H1 (cell line): ENCODE results near the gene RASL11B. TPM values are rescaled to one million over a fixed set of nuclear protein-coding genes. Genes with fewer than 3 reads are reported as not detected.

ENCODE experiments used
- CTCF ChIA-PET: fragments of 300-600 bp; sonication (Branson Sonifier 250); formaldehyde crosslinking; loops from one replicate; lab custom pipeline; 2021; ENCODE audit not compliant: partially characterized antibody; lab: Charles Lee
- POLR2A ChIA-PET: fragments of 300-600 bp; sonication (Branson Sonifier 250); formaldehyde crosslinking; loops from one replicate; lab custom pipeline; 2021; ENCODE audit warnings: inconsistent platforms; ENCODE audit not compliant: partially characterized antibody; lab: Charles Lee
- DNase-seq, 2 experiments: peaks; one replicate each; pipeline versions ENCODE4 v3.0.0 to v3.0.0-alpha.2; 2010 to 2022; ENCODE audit warnings: low spot score in 2 of 2, low read depth in 1 of 2, mixed read lengths in 1 of 2
- FAIRE-seq: peaks from 2 replicates; lab custom pipeline; 2011; peaks lifted over from hg19 to GRCh38; lab: Jason Lieb, UNC
- H2AFZ ChIP-seq: 2 replicates; pipeline ENCODE4 v1.8.1; 2012; ENCODE audit warnings: low read length, inconsistent platforms
- H2AK5ac ChIP-seq: 2 replicates; pipeline ENCODE4 v1.6.1; 2013; ENCODE audit warnings: low read depth, low read length
- H2BK120ac ChIP-seq: replicated peaks from 2 replicates; pipeline ENCODE3; 2013; ENCODE audit warnings: low read depth, low read length, inconsistent platforms
- H2BK12ac ChIP-seq: 2 replicates; pipeline ENCODE4 v1.6.1; 2013; ENCODE audit warnings: low read depth, low read length
- H2BK15ac ChIP-seq: 2 replicates; pipeline ENCODE4 v1.6.1; 2013; ENCODE audit warnings: low read length
- H2BK20ac ChIP-seq: 2 replicates; pipeline ENCODE4 v1.6.1; 2013; ENCODE audit warnings: low read length
- H2BK5ac ChIP-seq: 2 replicates; pipeline ENCODE4 v1.6.1; 2013; ENCODE audit warnings: low read depth, low read length
- H3K14ac ChIP-seq: 2 replicates; pipeline ENCODE4 v1.6.1; 2013; ENCODE audit warnings: inconsistent platforms; ENCODE audit not compliant: insufficient read length
- H3K18ac ChIP-seq: 2 replicates; pipeline ENCODE4 v1.6.1; 2013; ENCODE audit warnings: low read length; ENCODE audit errors: extremely low read depth
- H3K23ac ChIP-seq: 2 replicates; pipeline ENCODE4 v1.6.1; 2013; ENCODE audit warnings: inconsistent platforms; ENCODE audit not compliant: insufficient read length
- H3K23me2 ChIP-seq: 2 replicates; pipeline ENCODE4 v1.6.1; 2013; ENCODE audit warnings: low read depth, low read length
- H3K27ac ChIP-seq: 2 replicates; pipeline ENCODE4 v1.6.1; 2011; ENCODE audit warnings: low read depth, low read length, inconsistent platforms
- H3K27me3 ChIP-seq, 4 experiments: replicated peaks in 1 of 4; 1 replicate in 1 of 4; 2 replicates in 3 of 4; pipeline versions ENCODE4 v1.6.1 to v1.8.1; 2011 to 2013; ENCODE audit warnings: low read length in 3 of 4, mild to moderate bottlenecking in 3 of 4, inconsistent platforms in 2 of 4, mixed read lengths in 2 of 4, moderate library complexity in 1 of 4; ENCODE audit not compliant: control insufficient read depth in 3 of 4, insufficient read depth in 3 of 4; ENCODE audit errors: extremely low read depth in 1 of 4
- H3K36me3 ChIP-seq, 4 experiments: 2 replicates each; pipeline versions ENCODE4 v1.6.1 to v1.8.1; 2011 to 2013; ENCODE audit warnings: mild to moderate bottlenecking in 4 of 4, low read length in 3 of 4, moderate library complexity in 2 of 4, control low read depth in 1 of 4, inconsistent platforms in 1 of 4; ENCODE audit not compliant: insufficient read depth in 4 of 4, control insufficient read depth in 2 of 4
- H3K4ac ChIP-seq: replicated peaks from 2 replicates; pipeline ENCODE3; 2013; ENCODE audit warnings: low read length, low read depth, mixed read lengths, inconsistent platforms; ENCODE audit not compliant: insufficient read length
- H3K4me1 ChIP-seq, 4 experiments: replicated peaks in 1 of 4; 1 replicate in 1 of 4; 2 replicates in 3 of 4; pipeline versions ENCODE4 v1.6.1 to v1.8.1; 2011 to 2013; ENCODE audit warnings: low read length in 3 of 4, inconsistent platforms in 2 of 4, mixed read lengths in 1 of 4; ENCODE audit not compliant: insufficient read depth in 4 of 4, control insufficient read depth in 3 of 4
- H3K4me2 ChIP-seq, 2 experiments: 2 replicates each; pipeline versions ENCODE4 v1.6.1 to v1.8.1; 2011 to 2013; ENCODE audit warnings: low read depth in 2 of 2, low read length in 2 of 2, control low read depth in 1 of 2, inconsistent platforms in 1 of 2, mild to moderate bottlenecking in 1 of 2; ENCODE audit not compliant: insufficient read depth in 1 of 2
- H3K4me3 ChIP-seq, 4 experiments: fragments of 200-600, 300-600 bp in 1 of 4; sonication (generic), shearing (Covaris generic), sonication (Bioruptor Twin) in 1 of 4; 2 replicates each; pipeline versions ENCODE4 v1.5.1 to v1.8.1; 2011 to 2016; ENCODE audit warnings: low read length in 4 of 4, low read depth in 3 of 4, control low read depth in 2 of 4, inconsistent platforms in 2 of 4, mild to moderate bottlenecking in 2 of 4, mixed read lengths in 1 of 4, moderate library complexity in 1 of 4; ENCODE audit not compliant: insufficient read depth in 2 of 4; ENCODE audit errors: extremely low read depth in 1 of 4
- H3K56ac ChIP-seq: replicated peaks from 2 replicates; pipeline ENCODE3; 2013; ENCODE audit warnings: low read depth, mild to moderate bottlenecking, mixed read lengths, low read length, inconsistent platforms; ENCODE audit not compliant: insufficient read length
- H3K79me1 ChIP-seq: 2 replicates; pipeline ENCODE4 v1.6.1; 2013; ENCODE audit warnings: low read depth, low read length, control low read depth
- H3K79me2 ChIP-seq, 2 experiments: 2 replicates each; pipeline versions ENCODE4 v1.6.1 to v1.8.1; 2012 to 2013; ENCODE audit warnings: low read length in 2 of 2, mild to moderate bottlenecking in 2 of 2, inconsistent platforms in 1 of 2; ENCODE audit not compliant: insufficient read depth in 2 of 2, control insufficient read depth in 1 of 2
- H3K9ac ChIP-seq, 4 experiments: replicated peaks in 1 of 4; 1 replicate in 1 of 4; 2 replicates in 3 of 4; pipeline versions ENCODE4 v1.6.1 to v1.8.1; 2011 to 2013; ENCODE audit warnings: low read depth in 3 of 4, low read length in 3 of 4, control low read depth in 2 of 4, mild to moderate bottlenecking in 2 of 4, moderate library complexity in 2 of 4, inconsistent platforms in 1 of 4; ENCODE audit errors: extremely low read depth in 1 of 4
- H3K9me3 ChIP-seq, 2 experiments: 2 replicates each; pipeline versions ENCODE4 v1.6.1 to v1.8.1; 2012 to 2013; ENCODE audit warnings: mild to moderate bottlenecking in 2 of 2, moderate library complexity in 2 of 2, control low read depth in 1 of 2, inconsistent platforms in 1 of 2, low read depth in 1 of 2, low read length in 1 of 2, mixed read lengths in 1 of 2; ENCODE audit not compliant: insufficient read depth in 2 of 2
- H4K20me1 ChIP-seq, 2 experiments: replicated peaks in 1 of 2; 2 replicates each; pipeline versions ENCODE3 to v1.8.1; 2011 to 2013; ENCODE audit warnings: inconsistent platforms in 2 of 2, low read length in 2 of 2, mild to moderate bottlenecking in 1 of 2; ENCODE audit not compliant: insufficient read depth in 2 of 2, control insufficient read depth in 1 of 2
- H4K5ac ChIP-seq: 2 replicates; pipeline ENCODE4 v1.6.1; 2013; ENCODE audit warnings: low read length, low read depth, mixed read lengths, inconsistent platforms; ENCODE audit not compliant: insufficient read length
- H4K8ac ChIP-seq: 2 replicates; pipeline ENCODE4 v1.8.0; 2013; ENCODE audit warnings: mild to moderate bottlenecking, moderate library complexity, low read length, inconsistent platforms; ENCODE audit not compliant: insufficient read depth; ENCODE audit errors: extremely low read depth
- H4K91ac ChIP-seq: replicated peaks from 2 replicates; pipeline ENCODE3; 2013; ENCODE audit warnings: low read length, mixed read lengths, inconsistent platforms; ENCODE audit not compliant: insufficient read length
- ASH2L ChIP-seq: fragments of 200-600, 300-600 bp; sonication (generic); IDR thresholded peaks from one replicate; pipeline ENCODE4 v1.7.1; 2017; ENCODE audit warnings: low read length
- HDAC2 ChIP-seq, 2 experiments: fragments of 300-600 bp in 1 of 2; sonication (generic) in 1 of 2; IDR thresholded peaks; 2 replicates each; pipeline ENCODE4 v1.6.1; 2011 to 2012; ENCODE audit warnings: low read depth in 2 of 2, low read length in 2 of 2, mild to moderate bottlenecking in 2 of 2, moderate library complexity in 2 of 2, borderline replicate concordance in 1 of 2, inconsistent platforms in 1 of 2
- MAFK ChIP-seq: IDR thresholded peaks from 2 replicates; pipeline ENCODE4 v1.6.1; 2012; ENCODE audit warnings: low read depth, mild to moderate bottlenecking, improper control_type of control experiment, low read length
- MAX ChIP-seq: IDR thresholded peaks from 2 replicates; pipeline ENCODE4 v1.6.1; 2012; ENCODE audit warnings: inconsistent platforms
- POLR2A ChIP-seq, 2 experiments: IDR thresholded peaks; 1 replicate in 1 of 2; 2 replicates in 1 of 2; pipeline ENCODE4 v1.6.1; 2011; ENCODE audit warnings: low read depth in 2 of 2, low read length in 2 of 2, mild to moderate bottlenecking in 2 of 2; ENCODE audit errors: control extremely low read depth in 1 of 2
- SAP30 ChIP-seq: fragments of 300-600 bp; sonication (generic); IDR thresholded peaks from 2 replicates; pipeline ENCODE4 v1.7.1; 2012; ENCODE audit warnings: low read length, moderate library complexity, mild to moderate bottlenecking, inconsistent platforms; ENCODE audit not compliant: insufficient read depth, insufficient replicate concordance
- SP1 ChIP-seq: IDR thresholded peaks from 2 replicates; pipeline ENCODE4 v1.6.1; 2011; ENCODE audit warnings: low read depth, low read length
- SRF ChIP-seq: IDR thresholded peaks from 2 replicates; pipeline ENCODE4 v1.6.1; 2011; ENCODE audit warnings: mild to moderate bottlenecking, low read depth, low read length, moderate library complexity
- TAF7 ChIP-seq: optimal IDR thresholded peaks from 2 replicates; pipeline ENCODE3; 2011; ENCODE audit warnings: low read depth, mild to moderate bottlenecking, inconsistent platforms, low read length, moderate library complexity, borderline replicate concordance
- USF2 ChIP-seq: IDR thresholded peaks from 2 replicates; pipeline ENCODE4 v1.6.1; 2011; ENCODE audit warnings: low read length, improper control_type of control experiment
- WGBS, 2 experiments: shearing (Covaris generic) in 1 of 2; methylation state at CpG; one replicate each; pipeline versions ENCODE4 v1.1.6 to v1.1.7; 2013 to 2015; ENCODE audit warnings: low lambda C conversion rate in 2 of 2, mixed read lengths in 2 of 2, inconsistent platforms in 1 of 2, low coverage in 1 of 2, missing lambda C conversion rate in 1 of 2; ENCODE audit not compliant: insufficient replicate concordance in 2 of 2, insufficient coverage in 1 of 2, insufficient read length in 1 of 2; ENCODE audit errors: extremely low coverage in 1 of 2, missing lambda C conversion rate in 1 of 2; 5-methylcytosine and 5-hydroxymethylcytosine counted together
- polyA plus RNA-seq, 7 experiments: library from polyadenylated mRNA; depleted of rRNA in 3 of 7; stranded (reverse) in 5 of 7; unstranded in 2 of 7; fragments of >200 nt in 5 of 7; fragments of 200-250 nt in 2 of 7; gene quantifications; 1 replicate in 5 of 7; 2 replicates in 1 of 7; 4 replicates in 1 of 7; pipeline versions ENCODE4 v1.2.1 to v1.2.3, GENCODE V29; 2011 to 2013; ENCODE audit warnings: missing spikeins in 2 of 7, mixed read lengths in 2 of 7
- total RNA-seq: library from RNA; stranded (reverse); fragmentation: NEBNext Ultra II Directional; extraction: Animal tissue kit (Norgen Biotek cat#: 25700); gene quantifications from 2 replicates; pipeline ENCODE4 v1.2.1, GENCODE V29; 2021

Gene RASL11B
- total and polyA plus RNA-seq, 2 of the 8 experiments (the other 6 are each of a cell fraction or from before 2014, with no cell fraction given) = 49.8 to 75.5 TPM

- no peak overlapping the region for H2BK15ac ChIP-seq
- H3K4ac ChIP-seq = peak overlapping the region; percentile 69
- H4K20me1 ChIP-seq = no peaks in the 10 kb centered on the region
- peak overlapping the region; percentile 85 for H3K18ac ChIP-seq
- no peak overlapping the region for H3K23ac ChIP-seq
- peak overlapping the region; percentile 34 for H4K5ac ChIP-seq
- FAIRE-seq (no peak), DNase-seq (no peak)
- no peak overlapping the region for H4K8ac ChIP-seq
- peak overlapping the region; percentile 75 for H4K91ac ChIP-seq
- H3K23me2 ChIP-seq = no peaks in the 10 kb centered on the region
- H3K14ac ChIP-seq = no peak overlapping the region
- peak overlapping the region; percentile 96 for H2BK120ac ChIP-seq
- ChIA-PET POLR2A (interaction anchor here (0.9 to 3.0 kb wide), 14 partner anchors 8 to 122 kb away, joined by 3 to 42 read pairs (median 6); partner anchors contain the start of gene RASL11B), CTCF (interaction anchor here (0.7 to 1.7 kb wide), 5 partner anchors 9 to 149 kb away, joined by 3 to 5 read pairs (median 4); no protein-coding TSS in a partner anchor)
- H3K4me3 ChIP-seq = no peak overlapping the region
- WGBS, 2 experiments = 68% methylated on average over 3 of the region's 3 CpGs; no CpG with 5 or more reads in 1 of the 2 experiments
- H3K79me1 ChIP-seq = no peaks in the 10 kb centered on the region
- H3K79me2 ChIP-seq = no peaks in the 10 kb centered on the region
- H3K9ac ChIP-seq = 0 out of 7 replicates have a peak overlapping the region, but pooled peaks of 1 of the 4 experiments have one; percentile 4
- no peak overlapping the region; a peak in 1 of 4 replicates for H3K4me2 ChIP-seq
- H3K4me1 ChIP-seq = peaks cover 2 to 18% (median 10%) of the 10 kb centered on the region in 4 experiments; a peak in 6 of 7 replicates
- peak overlapping the region; percentile 96 for H2BK20ac ChIP-seq
- H3K27me3 ChIP-seq = no peaks in the 10 kb centered on the region
- H3K9me3 ChIP-seq = no peaks in the 10 kb centered on the region
- no peaks in the 10 kb centered on the region for H3K36me3 ChIP-seq
- H2BK12ac ChIP-seq = peak overlapping the region; percentile 78
- H2BK5ac ChIP-seq = peak overlapping the region; percentile 99
- peak overlapping the region; percentile 13 for H3K56ac ChIP-seq
- H2AFZ ChIP-seq = no peak overlapping the region
- H2AK5ac ChIP-seq = peak overlapping the region; percentile 88
- peak overlapping the region; percentile 58 for H3K27ac ChIP-seq
- no peak for TF ChIP-seq USF2
- no peak for TF ChIP-seq SP1
- no peak for TF ChIP-seq TAF7
- no peak for TF ChIP-seq MAFK
- no peak for TF ChIP-seq ASH2L
- no peak for TF ChIP-seq SAP30
- no peak for TF ChIP-seq SRF
- TF ChIP-seq HDAC2 (IDR thresholded peaks at IDR 0.05; ENCODE audit: borderline replicate concordance in 1 of 2, low read depth in 2 of 2, low read length in 2 of 2) = no peak
- TF ChIP-seq POLR2A (IDR thresholded peaks at IDR 0.05; ENCODE audit: control extremely low read depth in 1 of 2, low read depth in 2 of 2, low read length in 2 of 2) = no peak
- TF ChIP-seq MAX = no peak
Observed at GRCh38 chr4:52833941-52834525, 28.1 kb upstream of the RASL11B start.
